Keratinocyte (primary cell): Measurements from ENCODE around the gene PRICKLE3. TPM values are rescaled to one million over a fixed set of nuclear protein-coding genes. Genes with fewer than 3 reads are reported as not detected.

Experiments used
- DNase-seq: peaks from one replicate; pipeline ENCODE4 v3.0.0-alpha.2; 2011; ENCODE audit warnings: low read depth, missing footprints, low spot score
- FAIRE-seq: peaks from 2 replicates; lab custom pipeline; 2011; peaks lifted over from hg19 to GRCh38; lab: Jason Lieb, UNC
- H2AFZ ChIP-seq: 2 replicates; pipeline ENCODE4 v1.6.0; 2012; ENCODE audit warnings: low read length, control low read depth, inconsistent platforms; ENCODE audit not compliant: control insufficient read depth
- H3K27ac ChIP-seq: 2 replicates; pipeline ENCODE4 v1.5.1; 2011; ENCODE audit warnings: low read length; ENCODE audit not compliant: control insufficient read depth, insufficient read depth
- H3K27me3 ChIP-seq: 3 replicates; pipeline ENCODE4 v1.6.0; 2011; ENCODE audit warnings: low read length; ENCODE audit not compliant: control insufficient read depth, insufficient read depth; ENCODE audit errors: extremely low read depth
- H3K36me3 ChIP-seq, 2 experiments: 2 replicates in 1 of 2; 3 replicates in 1 of 2; pipeline ENCODE4 v1.5.1; 2011; ENCODE audit warnings: low read length in 2 of 2, mild to moderate bottlenecking in 1 of 2; ENCODE audit not compliant: control insufficient read depth in 2 of 2, insufficient read depth in 2 of 2; ENCODE audit errors: extremely low read depth in 1 of 2
- H3K4me1 ChIP-seq: 3 replicates; pipeline ENCODE4 v1.5.1; 2011; ENCODE audit warnings: low read length; ENCODE audit not compliant: control insufficient read depth, insufficient read depth; ENCODE audit errors: extremely low read depth
- H3K4me2 ChIP-seq: 3 replicates; pipeline ENCODE4 v1.6.0; 2011; ENCODE audit warnings: low read depth, low read length; ENCODE audit not compliant: control insufficient read depth, insufficient read depth; ENCODE audit errors: extremely low read depth
- H3K4me3 ChIP-seq, 3 experiments: fragments of 200-600 bp in 1 of 3; sonication (generic) in 1 of 3; 2 replicates in 2 of 3; 3 replicates in 1 of 3; pipeline ENCODE4 v1.5.1; 2011 to 2016; ENCODE audit warnings: low read length in 3 of 3, mild to moderate bottlenecking in 3 of 3, control low read depth in 2 of 3, inconsistent platforms in 1 of 3, low read depth in 1 of 3, mixed read lengths in 1 of 3, mixed run types in 1 of 3, moderate library complexity in 1 of 3; ENCODE audit not compliant: control insufficient read depth in 2 of 3, insufficient read depth in 2 of 3; ENCODE audit errors: extremely low read depth in 1 of 3
- H3K79me2 ChIP-seq: 2 replicates; pipeline ENCODE4 v1.6.0; 2012; ENCODE audit warnings: low read length; ENCODE audit not compliant: control insufficient read depth, insufficient read depth
- H3K9ac ChIP-seq: 3 replicates; pipeline ENCODE4 v1.6.0; 2011; ENCODE audit warnings: low read length; ENCODE audit not compliant: control insufficient read depth, insufficient read depth; ENCODE audit errors: extremely low read depth
- H3K9me1 ChIP-seq: 3 replicates; pipeline ENCODE4 v1.6.0; 2011; ENCODE audit warnings: low read length; ENCODE audit not compliant: control insufficient read depth, insufficient read depth; ENCODE audit errors: extremely low read depth
- H3K9me3 ChIP-seq: 2 replicates; pipeline ENCODE4 v1.5.1; 2012; ENCODE audit warnings: low read depth, low read length; ENCODE audit not compliant: control insufficient read depth
- H4K20me1 ChIP-seq: 3 replicates; pipeline ENCODE4 v1.6.0; 2011; ENCODE audit warnings: low read length; ENCODE audit not compliant: control insufficient read depth, insufficient read depth; ENCODE audit errors: extremely low read depth
- EZH2 ChIP-seq: IDR thresholded peaks from one replicate; pipeline ENCODE4 v1.6.1; 2012; ENCODE audit warnings: inconsistent platforms, mild to moderate bottlenecking, low read length, moderate library complexity
- dilution Hi-C: fragments of 300-500 bp; cut with MboI; formaldehyde crosslinking; loops from one replicate; pipeline ENCODE4 v1.7.0; 2020; ENCODE audit warnings: low sequenced_read_pairs; ENCODE audit not compliant: extremely low pct_ligation_motif_present
- polyA plus RNA-seq, 5 experiments: library from polyadenylated mRNA; depleted of rRNA in 3 of 5; stranded (reverse) in 3 of 5; stranded (forward) in 1 of 5; unstranded in 1 of 5; fragments of >200 nt; gene quantifications; 1 replicate in 1 of 5; 2 replicates in 3 of 5; 3 replicates in 1 of 5; pipeline versions ENCODE4 v1.2.1 to v1.2.3, GENCODE V29; 2011 to 2012; ENCODE audit warnings: missing spikeins in 2 of 5, low read depth in 1 of 5, low replicate concordance in 1 of 5
- TF ChIP-seq, protein P1 (sequence below), 3 experiments: IDR thresholded peaks in 1 of 3; conservative IDR thresholded peaks in 1 of 3; optimal IDR thresholded peaks in 1 of 3; 2 replicates in 2 of 3; 3 replicates in 1 of 3; pipeline versions ENCODE3 to v1.5.1; 2011; ENCODE audit warnings: low read length in 3 of 3, mild to moderate bottlenecking in 3 of 3, moderate library complexity in 2 of 3, control low read depth in 1 of 3, inconsistent platforms in 1 of 3; ENCODE audit not compliant: insufficient read depth in 2 of 3; ENCODE audit errors: extremely low read depth in 1 of 3

Gene PRICKLE3
- polyA plus RNA-seq, 1 donor (not counting 4 experiments of a cell fraction or from before 2014, with no cell fraction given): 8.7 TPM

- H3K9me1 ChIP-seq: no peaks in the 10 kb centered on the region
- FAIRE-seq (no peak), DNase-seq (no peak)
- peaks cover 27% of the 10 kb centered on the region for H3K4me1 ChIP-seq
- H3K4me3 ChIP-seq: peak within 1 kb of the TSS; percentile 67 to 76 (median 73)
- peak within 1 kb of the TSS; percentile 68 for H3K4me2 ChIP-seq
- H3K27me3 ChIP-seq: no peaks in the 10 kb centered on the region
- peaks cover 6% of the 10 kb centered on the region for H4K20me1 ChIP-seq
- peak within 1 kb of the TSS; percentile 89 for H3K9ac ChIP-seq
- peaks cover 12% of the 10 kb centered on the region for H3K79me2 ChIP-seq
- no peaks in the 10 kb centered on the region for H3K36me3 ChIP-seq
- no peaks in the 10 kb centered on the region for H3K9me3 ChIP-seq
- TF ChIP-seq EZH2: no peak
- TF ChIP-seq, protein P1, sequence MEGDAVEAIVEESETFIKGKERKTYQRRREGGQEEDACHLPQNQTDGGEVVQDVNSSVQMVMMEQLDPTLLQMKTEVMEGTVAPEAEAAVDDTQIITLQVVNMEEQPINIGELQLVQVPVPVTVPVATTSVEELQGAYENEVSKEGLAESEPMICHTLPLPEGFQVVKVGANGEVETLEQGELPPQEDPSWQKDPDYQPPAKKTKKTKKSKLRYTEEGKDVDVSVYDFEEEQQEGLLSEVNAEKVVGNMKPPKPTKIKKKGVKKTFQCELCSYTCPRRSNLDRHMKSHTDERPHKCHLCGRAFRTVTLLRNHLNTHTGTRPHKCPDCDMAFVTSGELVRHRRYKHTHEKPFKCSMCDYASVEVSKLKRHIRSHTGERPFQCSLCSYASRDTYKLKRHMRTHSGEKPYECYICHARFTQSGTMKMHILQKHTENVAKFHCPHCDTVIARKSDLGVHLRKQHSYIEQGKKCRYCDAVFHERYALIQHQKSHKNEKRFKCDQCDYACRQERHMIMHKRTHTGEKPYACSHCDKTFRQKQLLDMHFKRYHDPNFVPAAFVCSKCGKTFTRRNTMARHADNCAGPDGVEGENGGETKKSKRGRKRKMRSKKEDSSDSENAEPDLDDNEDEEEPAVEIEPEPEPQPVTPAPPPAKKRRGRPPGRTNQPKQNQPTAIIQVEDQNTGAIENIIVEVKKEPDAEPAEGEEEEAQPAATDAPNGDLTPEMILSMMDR (optimal IDR thresholded peaks at IDR 0.05 in 1 of 3, IDR thresholded peaks at IDR 0.05 in 1 of 3, conservative IDR thresholded peaks at IDR 0.05 in 1 of 3; ENCODE audit: extremely low read depth in 1 of 3, insufficient read depth in 2 of 3, low read length in 3 of 3): no peak
- dilution Hi-C loops: no loop called here
- H3K27ac ChIP-seq: peak within 1 kb of the TSS; percentile 83
- H2AFZ ChIP-seq: no peak within 1 kb of the TSS
These were observed 14.4 kb downstream of the PRICKLE3 start, which contains the start of gene PLP2 for GRCh38 chrX:49171752-49172279. Gene PLP2, plus strand, starts transcription at chrX:49171898. Its CDS starts 103 bp downstream, at chrX:49172001.

DNA sequence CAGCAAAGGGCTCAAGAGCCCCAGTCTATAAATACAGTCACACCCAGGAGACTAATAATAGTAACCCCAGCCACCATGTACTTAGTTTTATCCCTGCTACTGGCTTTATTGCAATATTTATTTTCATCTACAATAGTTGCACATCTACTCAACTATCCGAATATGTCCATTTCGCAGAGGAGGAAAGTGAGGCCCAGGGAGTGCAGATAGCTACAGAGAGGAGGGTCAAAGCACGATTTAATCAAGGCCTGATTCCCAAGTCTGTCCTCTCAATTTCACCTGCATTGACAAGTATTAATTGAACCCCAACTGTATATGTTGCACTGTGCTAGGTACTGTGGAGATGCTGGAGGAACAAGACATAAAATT, 18.4 kb downstream of the PRICKLE3 start:
- FAIRE-seq: no peak
- no peaks in the 10 kb centered on the region for H3K36me3 ChIP-seq
- H3K27ac ChIP-seq: peak overlapping the region; percentile 95
- dilution Hi-C loops: no loop called here
- H3K4me1 ChIP-seq: peaks cover 10% of the 10 kb centered on the region
- no peaks in the 10 kb centered on the region for H3K27me3 ChIP-seq
- peaks cover 3% of the 10 kb centered on the region for H3K79me2 ChIP-seq
- H3K9me1 ChIP-seq: no peaks in the 10 kb centered on the region
- no peak overlapping the region for H2AFZ ChIP-seq
- H4K20me1 ChIP-seq: peaks cover 1% of the 10 kb centered on the region
- H3K9me3 ChIP-seq: no peaks in the 10 kb centered on the region
- H3K9ac ChIP-seq: peak overlapping the region; percentile 88
- H3K4me2 ChIP-seq: peak overlapping the region; percentile 83
- no peak for TF ChIP-seq EZH2
- TF ChIP-seq, protein P1 (optimal IDR thresholded peaks at IDR 0.05 in 1 of 3, IDR thresholded peaks at IDR 0.05 in 1 of 3, conservative IDR thresholded peaks at IDR 0.05 in 1 of 3; ENCODE audit: extremely low read depth in 1 of 3, insufficient read depth in 2 of 3, low read length in 3 of 3): no peak
- no peak for DNase-seq
- H3K4me3 ChIP-seq: peak overlapping the region; percentile 43 to 77 (median 43)
